ENCODE results near the gene SLC44A2.

- TF ChIP-seq CTCF (IDR thresholded peaks at IDR 0.05 in 8 of 11, conservative IDR thresholded peaks at IDR 0.05 in 3 of 11) (no peak), POLR2A (IDR thresholded peaks at IDR 0.05) (no peak)
Observed at GRCh38 chr19:10577951-10578350, 47.4 kb upstream of the SLC44A2 start.
